ENCODE results near the gene TERT. TPM values are rescaled to one million over a fixed set of nuclear protein-coding genes. Genes with fewer than 3 reads are reported as not detected.

Gene TERT
- total and polyA plus RNA-seq, 2 experiments from 2014 or later, result 0.08 TPM; not detected in 1

DNA sequence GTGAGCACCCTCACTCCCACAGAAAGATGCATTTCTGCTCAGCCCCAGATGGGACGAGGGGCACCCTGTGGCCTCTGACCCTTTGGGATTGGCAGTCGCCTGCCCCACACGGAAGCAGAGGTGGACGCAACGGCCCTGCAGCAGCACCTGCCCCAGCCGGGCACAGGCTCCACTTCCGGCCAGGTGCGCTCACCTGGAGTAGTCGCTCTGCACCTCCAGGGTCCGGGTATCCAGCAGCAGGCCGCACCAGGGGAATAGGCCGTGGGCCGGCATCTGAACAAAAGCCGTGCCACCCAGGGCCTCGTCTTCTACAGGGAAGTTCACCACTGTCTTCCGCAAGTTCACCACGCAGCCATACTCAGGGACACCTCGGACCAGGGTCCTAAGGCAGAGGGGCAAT, 30.7 kb downstream of the TERT start:
- Histone ChIP-seq H3K4me1 (ENCODE audit: insufficient read depth) (no peaks in the 10 kb centered on the region), H3K4me2 (no peak overlapping the region), H3K9me3 (ENCODE audit: low read depth) (no peaks in the 10 kb centered on the region), H3K27ac (no peak overlapping the region), H2AFZ (no peak overlapping the region), H3K9me2 (replicated peaks; ENCODE audit: insufficient read depth) (no peaks in the 10 kb centered on the region), H3K36me3 (replicated peaks; ENCODE audit: insufficient read depth, low read depth) (no peaks in the 10 kb centered on the region), H3K4me3 (no peak overlapping the region), H3K79me2 (no peaks in the 10 kb centered on the region), H4K20me1 (ENCODE audit: insufficient read depth, poor library complexity, severe bottlenecking) (no peaks in the 10 kb centered on the region), H3K27me3 (no peaks in the 10 kb centered on the region)
- TF ChIP-seq EZH2phosphoT487 (IDR thresholded peaks at IDR 0.05; ENCODE audit: low read depth, severe bottlenecking, unreplicated experiment), result no peak
- TF ChIP-seq, protein P1, sequence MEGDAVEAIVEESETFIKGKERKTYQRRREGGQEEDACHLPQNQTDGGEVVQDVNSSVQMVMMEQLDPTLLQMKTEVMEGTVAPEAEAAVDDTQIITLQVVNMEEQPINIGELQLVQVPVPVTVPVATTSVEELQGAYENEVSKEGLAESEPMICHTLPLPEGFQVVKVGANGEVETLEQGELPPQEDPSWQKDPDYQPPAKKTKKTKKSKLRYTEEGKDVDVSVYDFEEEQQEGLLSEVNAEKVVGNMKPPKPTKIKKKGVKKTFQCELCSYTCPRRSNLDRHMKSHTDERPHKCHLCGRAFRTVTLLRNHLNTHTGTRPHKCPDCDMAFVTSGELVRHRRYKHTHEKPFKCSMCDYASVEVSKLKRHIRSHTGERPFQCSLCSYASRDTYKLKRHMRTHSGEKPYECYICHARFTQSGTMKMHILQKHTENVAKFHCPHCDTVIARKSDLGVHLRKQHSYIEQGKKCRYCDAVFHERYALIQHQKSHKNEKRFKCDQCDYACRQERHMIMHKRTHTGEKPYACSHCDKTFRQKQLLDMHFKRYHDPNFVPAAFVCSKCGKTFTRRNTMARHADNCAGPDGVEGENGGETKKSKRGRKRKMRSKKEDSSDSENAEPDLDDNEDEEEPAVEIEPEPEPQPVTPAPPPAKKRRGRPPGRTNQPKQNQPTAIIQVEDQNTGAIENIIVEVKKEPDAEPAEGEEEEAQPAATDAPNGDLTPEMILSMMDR (IDR thresholded peaks at IDR 0.05; ENCODE audit: poor library complexity), result no peak
- no peak for TF ChIP-seq EZH2 (IDR thresholded peaks at IDR 0.05; ENCODE audit: borderline replicate concordance)
- no peak for DNase-seq (ENCODE audit: low spot score)
- WGBS (ENCODE audit: low lambda C conversion rate, missing lambda C conversion rate), result 95% methylated on average over 18 of the region's 18 CpGs

DNA sequence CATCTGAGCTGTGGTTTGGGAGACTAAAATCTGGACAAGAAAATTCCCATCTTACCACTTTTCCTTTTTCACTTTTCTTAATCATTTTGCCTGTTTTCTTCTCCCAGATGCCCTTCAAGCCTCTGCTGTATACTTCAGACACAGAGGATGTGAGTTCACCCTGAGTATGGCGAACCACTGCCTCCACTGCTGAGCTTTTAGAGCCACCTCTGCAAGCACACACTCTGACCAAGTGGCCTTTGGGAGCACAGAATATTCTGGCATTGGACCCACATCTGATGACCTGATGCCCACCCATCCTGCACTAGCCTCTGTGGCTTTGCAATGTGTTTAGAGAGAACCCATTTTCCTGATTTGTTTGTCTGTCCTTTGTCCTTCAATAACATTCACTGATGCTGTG, 32.5 kb downstream of the TERT start:
- Histone ChIP-seq H3K27me3 (no peaks in the 10 kb centered on the region), H3K4me1 (ENCODE audit: insufficient read depth) (no peaks in the 10 kb centered on the region), H4K20me1 (ENCODE audit: insufficient read depth, poor library complexity, severe bottlenecking) (no peaks in the 10 kb centered on the region), H3K27ac (no peak overlapping the region), H3K9me3 (ENCODE audit: low read depth) (no peaks in the 10 kb centered on the region), H3K36me3 (replicated peaks; ENCODE audit: insufficient read depth, low read depth) (no peaks in the 10 kb centered on the region), H2AFZ (no peak overlapping the region), H3K9me2 (replicated peaks; ENCODE audit: insufficient read depth) (no peaks in the 10 kb centered on the region), H3K4me3 (no peak overlapping the region), H3K79me2 (no peaks in the 10 kb centered on the region), H3K4me2 (no peak overlapping the region)
- WGBS (ENCODE audit: low lambda C conversion rate, missing lambda C conversion rate), result 91% methylated on average over 1 of the region's 1 CpG
- DNase-seq (ENCODE audit: low spot score), result no peak
- TF ChIP-seq EZH2 (IDR thresholded peaks at IDR 0.05; ENCODE audit: borderline replicate concordance), result no peak
- TF ChIP-seq EZH2phosphoT487 (IDR thresholded peaks at IDR 0.05; ENCODE audit: low read depth, severe bottlenecking, unreplicated experiment), result no peak
- TF ChIP-seq, protein P1 (IDR thresholded peaks at IDR 0.05; ENCODE audit: poor library complexity), result no peak

DNA sequence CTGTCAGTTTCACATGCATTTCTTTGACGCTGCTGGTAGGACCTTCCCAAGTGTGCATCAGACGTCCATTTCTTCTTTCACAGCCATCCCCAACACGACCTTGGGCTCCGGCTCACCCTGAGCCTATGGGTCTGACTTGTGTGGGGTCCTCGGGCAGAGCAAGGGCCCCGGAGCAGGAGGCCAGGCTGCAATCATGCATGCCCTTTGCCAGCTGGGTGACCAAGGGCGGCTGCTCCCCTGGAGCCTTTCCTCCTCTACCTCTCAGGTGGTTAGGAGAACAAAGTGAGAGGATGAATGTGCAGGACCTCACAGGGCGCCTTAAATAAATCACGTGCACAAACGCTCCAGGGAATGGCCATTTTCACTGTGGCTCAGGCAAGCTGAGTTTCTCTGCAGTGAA, 33.2 kb downstream of the TERT start:
- no peak overlapping the region for H3K27ac ChIP-seq
- no peak for DNase-seq (ENCODE audit: low spot score)
- 90% methylated on average over 10 of the region's 10 CpGs for WGBS (ENCODE audit: low lambda C conversion rate, missing lambda C conversion rate)
- no peak overlapping the region for H2AFZ ChIP-seq
- H3K9me2 ChIP-seq (replicated peaks; ENCODE audit: insufficient read depth), result no peaks in the 10 kb centered on the region
- TF ChIP-seq EZH2 (IDR thresholded peaks at IDR 0.05; ENCODE audit: borderline replicate concordance) (no peak), EZH2phosphoT487 (IDR thresholded peaks at IDR 0.05; ENCODE audit: low read depth, severe bottlenecking, unreplicated experiment) (no peak)
- TF ChIP-seq, protein P1 (IDR thresholded peaks at IDR 0.05; ENCODE audit: poor library complexity), result no peak
- H3K36me3 ChIP-seq (replicated peaks; ENCODE audit: insufficient read depth, low read depth), result no peaks in the 10 kb centered on the region
- no peak overlapping the region for H3K4me3 ChIP-seq
- no peaks in the 10 kb centered on the region for H3K27me3 ChIP-seq
- H3K79me2 ChIP-seq, result no peaks in the 10 kb centered on the region
- H3K4me1 ChIP-seq (ENCODE audit: insufficient read depth), result no peaks in the 10 kb centered on the region
- H4K20me1 ChIP-seq (ENCODE audit: insufficient read depth, poor library complexity, severe bottlenecking), result no peaks in the 10 kb centered on the region
- H3K9me3 ChIP-seq (ENCODE audit: low read depth), result no peaks in the 10 kb centered on the region
- no peak overlapping the region for H3K4me2 ChIP-seq

Measured in hepatocyte (in vitro differentiated cells).